Tibial nerve (tissue), 3 donors: ENCODE results near the gene TBX6.

ENCODE experiments used
- POLR2A ChIP-seq, 2 donors: fragments of 450-650 bp; IDR thresholded peaks; one replicate each; pipeline ENCODE4 v1.6.1; 2017; ENCODE audit warnings: antibody characterized with exemption in 2 of 2, mild to moderate bottlenecking in 2 of 2, moderate library complexity in 2 of 2
- TF ChIP-seq, protein P1 (sequence below), 5 experiments: fragments of 200-600 bp in 3 of 5; fragments of 450-650 bp in 2 of 5; sonication (generic) in 3 of 5; IDR thresholded peaks; one replicate each; pipeline ENCODE4 v1.5.1; 2016 to 2019; ENCODE audit warnings: antibody characterized with exemption in 5 of 5, mild to moderate bottlenecking in 3 of 5, moderate library complexity in 2 of 5

DNA sequence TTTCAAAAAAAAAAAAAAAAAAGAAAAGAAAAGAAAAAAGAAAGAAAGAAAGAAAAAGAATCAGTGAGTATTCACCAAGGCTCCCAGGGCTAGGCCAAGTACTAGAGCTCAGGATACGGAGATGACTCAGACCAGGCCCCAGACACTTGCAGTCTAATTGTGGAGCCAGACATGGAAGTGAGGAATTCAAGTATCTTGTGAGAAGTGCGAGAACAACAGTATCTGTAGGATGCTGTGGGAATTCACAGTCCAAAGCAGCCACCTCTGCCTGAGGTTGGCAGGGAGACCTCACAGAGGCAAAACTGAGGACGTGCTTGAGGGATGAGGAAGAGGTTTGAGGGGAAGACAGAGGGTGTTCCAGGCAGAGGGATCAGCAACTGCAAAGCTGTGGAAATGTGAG, 40.2 kb downstream of the TBX6 start:
- no peak for TF ChIP-seq POLR2A (IDR thresholded peaks at IDR 0.05)
- TF ChIP-seq, protein P1, sequence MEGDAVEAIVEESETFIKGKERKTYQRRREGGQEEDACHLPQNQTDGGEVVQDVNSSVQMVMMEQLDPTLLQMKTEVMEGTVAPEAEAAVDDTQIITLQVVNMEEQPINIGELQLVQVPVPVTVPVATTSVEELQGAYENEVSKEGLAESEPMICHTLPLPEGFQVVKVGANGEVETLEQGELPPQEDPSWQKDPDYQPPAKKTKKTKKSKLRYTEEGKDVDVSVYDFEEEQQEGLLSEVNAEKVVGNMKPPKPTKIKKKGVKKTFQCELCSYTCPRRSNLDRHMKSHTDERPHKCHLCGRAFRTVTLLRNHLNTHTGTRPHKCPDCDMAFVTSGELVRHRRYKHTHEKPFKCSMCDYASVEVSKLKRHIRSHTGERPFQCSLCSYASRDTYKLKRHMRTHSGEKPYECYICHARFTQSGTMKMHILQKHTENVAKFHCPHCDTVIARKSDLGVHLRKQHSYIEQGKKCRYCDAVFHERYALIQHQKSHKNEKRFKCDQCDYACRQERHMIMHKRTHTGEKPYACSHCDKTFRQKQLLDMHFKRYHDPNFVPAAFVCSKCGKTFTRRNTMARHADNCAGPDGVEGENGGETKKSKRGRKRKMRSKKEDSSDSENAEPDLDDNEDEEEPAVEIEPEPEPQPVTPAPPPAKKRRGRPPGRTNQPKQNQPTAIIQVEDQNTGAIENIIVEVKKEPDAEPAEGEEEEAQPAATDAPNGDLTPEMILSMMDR (IDR thresholded peaks at IDR 0.05): no peak
